Activated naive CD4-positive, alpha-beta T cell treated with anti-CD3 and anti-CD28 coated beads, Interleukin-2, amount 50 U/mL, for 24 hours (primary cell): ENCODE measurements around the gene SAP130.
"Not testable (repeated sequence)": the region's sequence is repeated elsewhere in the genome, so short reads cannot be mapped to it uniquely, and the experiment has no call there.

Experiments used
- H3K27ac Mint-ChIP-seq: one replicate; pipeline ENCODE4 v1.8.0; 2021; ENCODE audit warnings: mild to moderate bottlenecking, mixed read lengths
- H3K27me3 Mint-ChIP-seq: one replicate; pipeline ENCODE4 v1.8.0; 2021; ENCODE audit warnings: mixed read lengths
- H3K36me3 Mint-ChIP-seq: one replicate; pipeline ENCODE4 v1.8.0; 2021; ENCODE audit warnings: mixed read lengths
- H3K4me1 Mint-ChIP-seq: one replicate; pipeline ENCODE4 v1.8.0; 2021; ENCODE audit warnings: mixed read lengths
- H3K4me3 Mint-ChIP-seq: one replicate; pipeline ENCODE4 v1.8.0; 2021; ENCODE audit warnings: mild to moderate bottlenecking, mixed read lengths
- H3K9me3 Mint-ChIP-seq: one replicate; pipeline ENCODE4 v1.8.0; 2021; ENCODE audit warnings: mixed read lengths

Gene SAP130

GRCh38 chr2:127942002-127942401 is 85.9 kb downstream of the SAP130 start:
- Mint-ChIP-seq H3K36me3 (peaks cover 11% of the 10 kb centered on the region), H3K4me3 (no peak overlapping the region), H3K4me1 (no peaks in the 10 kb centered on the region), H3K9me3 (no peaks in the 10 kb centered on the region), H3K27me3 (no peaks in the 10 kb centered on the region), H3K27ac (no peak overlapping the region)

- Mint-ChIP-seq H3K9me3 (no peaks in the 10 kb centered on the region), H3K4me1 (no peaks in the 10 kb centered on the region), H3K27me3 (no peaks in the 10 kb centered on the region), H3K27ac (no peak overlapping the region), H3K36me3 (peaks cover 10% of the 10 kb centered on the region), H3K4me3 (no peak overlapping the region)
Observed at GRCh38 chr2:127941461-127941860, 86.4 kb downstream of the SAP130 start.

GRCh38 chr2:127940641-127941040 is 87.2 kb downstream of the SAP130 start:
- Mint-ChIP-seq H3K4me3 (no peak overlapping the region), H3K27ac (no peak overlapping the region), H3K27me3 (no peaks in the 10 kb centered on the region), H3K36me3 (peaks cover 10% of the 10 kb centered on the region), H3K9me3 (no peaks in the 10 kb centered on the region), H3K4me1 (no peaks in the 10 kb centered on the region)

GRCh38 chr2:127935337-127935736 is 92.5 kb downstream of the SAP130 start:
- H3K9me3 Mint-ChIP-seq: no peaks in the 10 kb centered on the region
- no peaks in the 10 kb centered on the region for H3K27me3 Mint-ChIP-seq
- H3K27ac Mint-ChIP-seq: no peak overlapping the region
- no peaks in the 10 kb centered on the region for H3K36me3 Mint-ChIP-seq
- H3K4me1 Mint-ChIP-seq: no peaks in the 10 kb centered on the region
- no peak overlapping the region for H3K4me3 Mint-ChIP-seq

- Mint-ChIP-seq H3K27me3 (no peaks in the 10 kb centered on the region), H3K4me1 (no peaks in the 10 kb centered on the region), H3K9me3 (no peaks in the 10 kb centered on the region), H3K4me3 (no peak overlapping the region), H3K27ac (no peak overlapping the region), H3K36me3 (no peaks in the 10 kb centered on the region)
Observed at GRCh38 chr2:127932199-127932876, 95.5 kb downstream of the SAP130 start.

GRCh38 chr2:127929449-127929848 is 98.4 kb downstream of the SAP130 start:
- Mint-ChIP-seq H3K4me3 (no peak overlapping the region), H3K4me1 (no peaks in the 10 kb centered on the region), H3K36me3 (no peaks in the 10 kb centered on the region), H3K27ac (no peak overlapping the region), H3K27me3 (no peaks in the 10 kb centered on the region), H3K9me3 (no peaks in the 10 kb centered on the region)

- Mint-ChIP-seq H3K27me3 (no peaks in the 10 kb centered on the region), H3K36me3 (no peaks in the 10 kb centered on the region), H3K9me3 (no peaks in the 10 kb centered on the region), H3K27ac (no peak overlapping the region), H3K4me1 (no peaks in the 10 kb centered on the region), H3K4me3 (no peak overlapping the region)
Observed at GRCh38 chr2:127927384-127927783, 100.5 kb downstream of the SAP130 start.

- no peaks in the 10 kb centered on the region for H3K4me1 Mint-ChIP-seq
- H3K9me3 Mint-ChIP-seq: no peaks in the 10 kb centered on the region
- no peaks in the 10 kb centered on the region for H3K27me3 Mint-ChIP-seq
- no peaks in the 10 kb centered on the region for H3K36me3 Mint-ChIP-seq
- no peak overlapping the region for H3K27ac Mint-ChIP-seq
- no peak overlapping the region for H3K4me3 Mint-ChIP-seq
Observed at GRCh38 chr2:127917916-127918315, 109.9 kb downstream of the SAP130 start.

- Mint-ChIP-seq H3K27ac (no peak overlapping the region), H3K9me3 (no peaks in the 10 kb centered on the region), H3K36me3 (no peaks in the 10 kb centered on the region), H3K4me1 (no peaks in the 10 kb centered on the region), H3K27me3 (no peaks in the 10 kb centered on the region), H3K4me3 (no peak overlapping the region)
Observed at GRCh38 chr2:127913808-127914457, 113.9 kb downstream of the SAP130 start.

GRCh38 chr2:127911737-127912136 is 116.1 kb downstream of the SAP130 start:
- no peaks in the 10 kb centered on the region for H3K27me3 Mint-ChIP-seq
- no peaks in the 10 kb centered on the region for H3K9me3 Mint-ChIP-seq
- no peaks in the 10 kb centered on the region for H3K4me1 Mint-ChIP-seq
- H3K4me3 Mint-ChIP-seq: no peak overlapping the region
- no peak overlapping the region for H3K27ac Mint-ChIP-seq
- no peaks in the 10 kb centered on the region for H3K36me3 Mint-ChIP-seq

- peaks cover 1% of the 10 kb centered on the region for H3K27me3 Mint-ChIP-seq
Observed at GRCh38 chr2:127910415-127910814, 117.4 kb downstream of the SAP130 start.

GRCh38 chr2:127909019-127909418 is 118.8 kb downstream of the SAP130 start:
- no peak overlapping the region for H3K27ac Mint-ChIP-seq
- no peaks in the 10 kb centered on the region for H3K9me3 Mint-ChIP-seq
- H3K36me3 Mint-ChIP-seq: no peaks in the 10 kb centered on the region
- H3K4me1 Mint-ChIP-seq: no peaks in the 10 kb centered on the region
- peaks cover 1% of the 10 kb centered on the region for H3K27me3 Mint-ChIP-seq
- no peak overlapping the region for H3K4me3 Mint-ChIP-seq

More at GRCh38 chr2:127910415-127910814, 117.4 kb downstream of the SAP130 start:
- Mint-ChIP-seq H3K9me3 (no peaks in the 10 kb centered on the region), H3K27ac (no peak overlapping the region), H3K36me3 (no peaks in the 10 kb centered on the region), H3K4me1 (no peaks in the 10 kb centered on the region), H3K4me3 (no peak overlapping the region)

- not testable (repeated sequence) for H3K4me3 Mint-ChIP-seq, H3K36me3 Mint-ChIP-seq, H3K9me3 Mint-ChIP-seq, H3K4me1 Mint-ChIP-seq, H3K27ac Mint-ChIP-seq, H3K27me3 Mint-ChIP-seq
Observed at GRCh38 chr2:127907733-127908400, 120.0 kb downstream of the SAP130 start.

GRCh38 chr2:127906206-127906926 is 121.5 kb downstream of the SAP130 start:
- no peaks in the 10 kb centered on the region for H3K36me3 Mint-ChIP-seq
- H3K4me3 Mint-ChIP-seq: no peak overlapping the region
- no peaks in the 10 kb centered on the region for H3K4me1 Mint-ChIP-seq
- peaks cover 1% of the 10 kb centered on the region for H3K27me3 Mint-ChIP-seq
- no peak overlapping the region for H3K27ac Mint-ChIP-seq
- no peaks in the 10 kb centered on the region for H3K9me3 Mint-ChIP-seq

- Mint-ChIP-seq H3K9me3 (no peaks in the 10 kb centered on the region), H3K4me3 (no peak overlapping the region), H3K4me1 (no peaks in the 10 kb centered on the region), H3K36me3 (no peaks in the 10 kb centered on the region), H3K27me3 (peaks cover 1% of the 10 kb centered on the region), H3K27ac (no peak overlapping the region)
Observed at GRCh38 chr2:127901339-127902056, 126.4 kb downstream of the SAP130 start.
